Measurements from ENCODE around the gene PTRH1. TPM values are rescaled to one million over a fixed set of nuclear protein-coding genes. Genes with fewer than 3 reads are reported as not detected.

Gene PTRH1
- total and polyA plus RNA-seq, 2 of the 4 experiments (the other 2 are of a cell fraction) = 5.4 to 14.8 TPM

DNA sequence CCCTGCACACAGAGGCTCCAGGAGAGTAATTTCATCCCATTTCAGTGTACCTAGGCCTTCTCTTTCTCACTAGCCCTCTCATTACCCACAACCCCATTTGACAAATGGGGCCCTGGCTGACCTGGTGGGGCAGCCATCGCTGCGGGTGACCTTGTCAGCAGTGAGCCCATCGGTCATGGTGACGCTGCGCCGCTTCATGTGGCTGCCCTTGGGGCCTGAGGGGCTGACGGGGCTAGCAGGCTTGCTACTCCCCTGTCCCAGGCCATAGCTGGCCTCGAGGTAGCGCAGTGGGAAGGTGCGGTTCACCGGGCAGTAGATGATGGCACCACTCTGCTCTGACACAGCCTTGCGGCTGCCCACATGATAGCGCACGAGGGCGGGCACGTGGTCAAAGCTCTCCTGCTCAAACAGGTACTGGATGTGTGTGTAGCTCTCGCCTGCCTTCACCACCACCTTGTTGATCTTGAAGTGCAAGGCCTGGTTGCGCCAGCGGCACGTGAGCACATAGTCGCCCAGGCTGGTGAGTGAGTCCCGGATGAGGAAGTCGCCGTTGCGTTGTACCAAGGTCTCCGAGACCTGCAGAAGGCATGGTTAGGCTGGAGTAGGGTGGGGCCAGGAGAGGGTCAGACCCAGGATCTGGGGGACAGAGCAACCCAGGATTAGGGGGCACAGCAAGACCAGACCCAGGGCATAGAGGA lies 33.8 kb upstream of the PTRH1 start:
- Histone ChIP-seq H3K27me3 (ENCODE audit: control insufficient read depth, insufficient read depth, low read length) (peaks cover 66% of the 10 kb centered on the region), H3K23ac (ENCODE audit: low read depth, low read length) (no peak overlapping the region), H2BK120ac (ENCODE audit: low read depth, low read length) (no peak overlapping the region), H2BK5ac (ENCODE audit: low read depth, low read length, poor library complexity, severe bottlenecking) (no peak overlapping the region), H3K56ac (ENCODE audit: extremely low read depth, insufficient read depth, low read length) (no peak overlapping the region), H3K4me3 (ENCODE audit: insufficient read depth, low read depth, low read length) (no peak overlapping the region), H3K14ac (replicated peaks; ENCODE audit: low read depth, low read length) (no peak overlapping the region), H3K27ac (ENCODE audit: insufficient read depth, low read length) (no peak overlapping the region), H3K18ac (ENCODE audit: low read depth, low read length) (no peak overlapping the region), H3K9me3 (ENCODE audit: control insufficient read depth, insufficient read depth, low read length) (no peaks in the 10 kb centered on the region), H4K91ac (ENCODE audit: insufficient read depth, low read depth, low read length) (no peak overlapping the region), H4K5ac (ENCODE audit: low read depth, low read length) (no peak overlapping the region), H2AK9ac (replicated peaks; ENCODE audit: low read depth, low read length, poor library complexity) (no peak overlapping the region), H3K4me2 (ENCODE audit: low read depth, low read length) (no peak overlapping the region), H3K9me1 (ENCODE audit: insufficient read depth, low read length) (peaks cover 3% of the 10 kb centered on the region; the same call in 1 of the 2 replicates), H2AK5ac (ENCODE audit: low read depth, low read length) (no peak overlapping the region), H4K20me1 (ENCODE audit: insufficient read depth, low read length) (peaks cover 6% of the 10 kb centered on the region; the same call in 1 of the 2 replicates), H2AFZ (replicated peaks; ENCODE audit: low read length, poor library complexity) (no peak overlapping the region), H2BK15ac (ENCODE audit: low read depth, low read length) (no peak overlapping the region), H3K9ac (ENCODE audit: low read depth, low read length) (no peak overlapping the region), H3K79me1 (ENCODE audit: low read depth in 1 of 2, low read length in 2 of 2) (no peaks in the 10 kb centered on the region), H4K8ac (ENCODE audit: low read depth in 2 of 2, low read length in 2 of 2) (no peak overlapping the region), H3K4ac (ENCODE audit: low read depth, low read length) (no peak overlapping the region), H3K4me1 (ENCODE audit: control insufficient read depth, insufficient read depth, low read length) (no peaks in the 10 kb centered on the region), H2BK20ac (ENCODE audit: low read depth, low read length) (no peak overlapping the region), H3K36me3 (ENCODE audit: control insufficient read depth, insufficient read depth, low read length) (no peaks in the 10 kb centered on the region)
- CTCF ChIA-PET = no interaction called here
- DNase-seq = no peak
- 84% methylated on average over 21 of the region's 26 CpGs; no CpG with 5 or more reads in 1 of the 2 experiments for WGBS, 2 experiments (ENCODE audit: extremely low coverage in 2 of 2, insufficient read length in 1 of 2)
- intact Hi-C loops (cut with micrococcal nuclease) = no loop called here
- in situ Hi-C loops (cut with MboI; ENCODE audit: low sequenced_read_pairs) = no loop called here
- ATAC-seq (ENCODE audit: low read depth) = no peak
- dilution Hi-C loops (cut with HindIII; ENCODE audit: low sequenced_read_pairs, unreplicated experiment) = no loop called here
- POLR2A ChIA-PET (ENCODE audit: unreplicated experiment) = no interaction called here
- BruUV-seq (replicated peaks) = no TSS peak
- TF ChIP-seq MAFK (IDR thresholded peaks at IDR 0.05; ENCODE audit: low read depth, low read length) (no peak), POLR2A (IDR thresholded peaks at IDR 0.05; ENCODE audit: low read depth, low read length) (no peak), CEBPB (IDR thresholded peaks at IDR 0.05; ENCODE audit: low read depth, low read length) (no peak)

Measured in IMR-90 (cell line).